K562 (cell line): ENCODE measurements around the gene KDM2B. TPM values are rescaled to one million over a fixed set of nuclear protein-coding genes. Genes with fewer than 3 reads are reported as not detected.

Experiments used
- CHD1 ChIP-seq: fragments of 200-600 bp; sonication (generic); IDR thresholded peaks from one replicate; pipeline ENCODE4 v1.6.1; 2012; ENCODE audit warnings: mild to moderate bottlenecking, moderate library complexity, low read length, inconsistent platforms
- GABPB1 ChIP-seq: sonication (generic); formaldehyde crosslinking; IDR thresholded peaks from 2 replicates; pipeline ENCODE4 v1.8.0; 2022; ENCODE audit warnings: mild to moderate bottlenecking, missing genetic modification reagents
- HDAC6 ChIP-seq: IDR thresholded peaks from 2 replicates; pipeline ENCODE4 v1.6.1; 2012; ENCODE audit warnings: low read depth, mild to moderate bottlenecking, control low read depth, inconsistent platforms, low read length, moderate library complexity
- MED1 ChIP-seq: sonication (generic); formaldehyde crosslinking; IDR thresholded peaks from 2 replicates; pipeline ENCODE4 v1.8.1; 2023; ENCODE audit warnings: missing genetic modification reagents, borderline replicate concordance
- POLR2B ChIP-seq: fragments of 450-650 bp; IDR thresholded peaks from 2 replicates; pipeline ENCODE4 v1.6.1; 2018; ENCODE audit warnings: low read depth; ENCODE audit not compliant: partially characterized antibody
- POLR3G ChIP-seq: IDR thresholded peaks from 2 replicates; pipeline ENCODE4 v1.6.1; 2011; ENCODE audit not compliant: insufficient read length, insufficient replicate concordance; ENCODE audit errors: extremely low read depth
- PTTG1 ChIP-seq: fragments of 450-650 bp; IDR thresholded peaks from 2 replicates; pipeline ENCODE4 v1.6.1; 2016; ENCODE audit warnings: low read depth, mild to moderate bottlenecking, missing genetic modification characterization, missing compliant biosample characterization
- SMC3 ChIP-seq: conservative IDR thresholded peaks from 2 replicates; pipeline ENCODE4 v1.6.1; 2011; ENCODE audit warnings: low read depth, low read length, improper control_type of control experiment; ENCODE audit not compliant: insufficient read depth
- TCF7L2 ChIP-seq: fragments of 150-350 bp; IDR thresholded peaks from 2 replicates; pipeline ENCODE4 v1.6.1; 2016; ENCODE audit warnings: low read depth, mild to moderate bottlenecking, low read length, moderate library complexity
- TGIF2 ChIP-seq: sonication (generic); formaldehyde crosslinking; IDR thresholded peaks from 2 replicates; pipeline ENCODE4 v1.8.1; 2022; ENCODE audit warnings: mild to moderate bottlenecking, missing genetic modification reagents, moderate library complexity
- THRAP3 ChIP-seq: fragments of 450-650 bp; IDR thresholded peaks from 2 replicates; pipeline ENCODE4 v1.6.1; 2016; ENCODE audit warnings: mild to moderate bottlenecking, inconsistent platforms, borderline replicate concordance
- TSC22D4 ChIP-seq: fragments of 450-650 bp; IDR thresholded peaks from 2 replicates; pipeline ENCODE4 v1.6.1; 2016; ENCODE audit warnings: missing genetic modification characterization, missing biosample characterization, control low read depth
- ZNF197 ChIP-seq: fragments of 200-800 bp; sonication (Bioruptor generic); IDR thresholded peaks from 2 replicates; pipeline ENCODE4 v1.6.1; 2016; ENCODE audit warnings: low read depth, missing genetic modification characterization, missing compliant biosample characterization
- ZNF277 ChIP-seq: fragments of 250-450 bp; sonication (Bioruptor Pico); IDR thresholded peaks from 2 replicates; pipeline ENCODE4 v1.8.0; 2022; ENCODE audit warnings: inconsistent platforms, mild to moderate bottlenecking, moderate library complexity, borderline replicate concordance
- ZNF282 ChIP-seq: sonication (generic); formaldehyde crosslinking; IDR thresholded peaks from 2 replicates; pipeline ENCODE4 v1.8.1; 2023; ENCODE audit warnings: missing genetic modification reagents
- ZNF311 ChIP-seq: fragments of 250-450 bp; sonication (Bioruptor Pico); IDR thresholded peaks from 2 replicates; pipeline ENCODE4 v1.4.0; 2020; ENCODE audit warnings: mild to moderate bottlenecking, moderate library complexity
- ZNF696 ChIP-seq: fragments of 250-450 bp; sonication (Bioruptor Pico); conservative IDR thresholded peaks from 2 replicates; pipeline ENCODE4 v1.4.0; 2020; ENCODE audit warnings: mild to moderate bottlenecking, moderate library complexity
- polyA plus RNA-seq, 8 experiments: library from polyadenylated mRNA; depleted of rRNA in 4 of 8; stranded (reverse) in 5 of 8; unstranded in 3 of 8; fragments of >200 nt; fragmentation: Nextera tagmentation in 2 of 8; fragmentation: Illumina TruSeq in 1 of 8; extraction: Ambion mirVana in 2 of 8; extraction: Trizol in 1 of 8; gene quantifications; 2 replicates each; pipeline versions ENCODE4 v1.2.1 to v1.2.3, GENCODE V29; 2011 to 2014; ENCODE audit warnings: inconsistent platforms in 1 of 8, missing spikeins in 1 of 8
- total RNA-seq, 7 experiments: library from RNA; depleted of rRNA in 6 of 7; stranded (reverse); fragments of >200 nt in 6 of 7; fragmentation: Illumina TruSeq in 2 of 7; extraction: Trizol in 2 of 7; gene quantifications; 2 replicates each; pipeline versions ENCODE4 v1.2.1 to v1.2.3, GENCODE V29; 2011 to 2021; ENCODE audit warnings: low replicate concordance in 1 of 7
- TF ChIP-seq, protein P1 (sequence below): sonication (generic); formaldehyde crosslinking; IDR thresholded peaks from 2 replicates; pipeline ENCODE4 v1.8.0; 2022; ENCODE audit warnings: mild to moderate bottlenecking, missing genetic modification reagents
- TF ChIP-seq, protein P2 (sequence below): fragments of 200-800 bp; sonication (Bioruptor generic); IDR thresholded peaks from 2 replicates; pipeline ENCODE4 v1.6.1; 2017; ENCODE audit warnings: missing genetic modification characterization, missing compliant biosample characterization

KDM2B gene
- total and polyA plus RNA-seq, 9 of the 15 experiments (the other 6 are each of a cell fraction or from before 2014, with no cell fraction given) = 7.4 to 50.5 (median 22.5) TPM

- TF ChIP-seq TCF7L2 = no peak
- TF ChIP-seq PTTG1 (tag) = no peak
- TF ChIP-seq GABPB1 (CRISPR knock-in tag) = no peak
- no peak for TF ChIP-seq POLR2B
- TF ChIP-seq, protein P1, sequence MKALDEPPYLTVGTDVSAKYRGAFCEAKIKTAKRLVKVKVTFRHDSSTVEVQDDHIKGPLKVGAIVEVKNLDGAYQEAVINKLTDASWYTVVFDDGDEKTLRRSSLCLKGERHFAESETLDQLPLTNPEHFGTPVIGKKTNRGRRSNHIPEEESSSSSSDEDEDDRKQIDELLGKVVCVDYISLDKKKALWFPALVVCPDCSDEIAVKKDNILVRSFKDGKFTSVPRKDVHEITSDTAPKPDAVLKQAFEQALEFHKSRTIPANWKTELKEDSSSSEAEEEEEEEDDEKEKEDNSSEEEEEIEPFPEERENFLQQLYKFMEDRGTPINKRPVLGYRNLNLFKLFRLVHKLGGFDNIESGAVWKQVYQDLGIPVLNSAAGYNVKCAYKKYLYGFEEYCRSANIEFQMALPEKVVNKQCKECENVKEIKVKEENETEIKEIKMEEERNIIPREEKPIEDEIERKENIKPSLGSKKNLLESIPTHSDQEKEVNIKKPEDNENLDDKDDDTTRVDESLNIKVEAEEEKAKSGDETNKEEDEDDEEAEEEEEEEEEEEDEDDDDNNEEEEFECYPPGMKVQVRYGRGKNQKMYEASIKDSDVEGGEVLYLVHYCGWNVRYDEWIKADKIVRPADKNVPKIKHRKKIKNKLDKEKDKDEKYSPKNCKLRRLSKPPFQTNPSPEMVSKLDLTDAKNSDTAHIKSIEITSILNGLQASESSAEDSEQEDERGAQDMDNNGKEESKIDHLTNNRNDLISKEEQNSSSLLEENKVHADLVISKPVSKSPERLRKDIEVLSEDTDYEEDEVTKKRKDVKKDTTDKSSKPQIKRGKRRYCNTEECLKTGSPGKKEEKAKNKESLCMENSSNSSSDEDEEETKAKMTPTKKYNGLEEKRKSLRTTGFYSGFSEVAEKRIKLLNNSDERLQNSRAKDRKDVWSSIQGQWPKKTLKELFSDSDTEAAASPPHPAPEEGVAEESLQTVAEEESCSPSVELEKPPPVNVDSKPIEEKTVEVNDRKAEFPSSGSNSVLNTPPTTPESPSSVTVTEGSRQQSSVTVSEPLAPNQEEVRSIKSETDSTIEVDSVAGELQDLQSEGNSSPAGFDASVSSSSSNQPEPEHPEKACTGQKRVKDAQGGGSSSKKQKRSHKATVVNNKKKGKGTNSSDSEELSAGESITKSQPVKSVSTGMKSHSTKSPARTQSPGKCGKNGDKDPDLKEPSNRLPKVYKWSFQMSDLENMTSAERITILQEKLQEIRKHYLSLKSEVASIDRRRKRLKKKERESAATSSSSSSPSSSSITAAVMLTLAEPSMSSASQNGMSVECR (CRISPR knock-in tag) = 0 out of 2 replicates have a peak, but pooled peaks have one; percentile 54
- TF ChIP-seq CHD1 = peak; percentile 70
- peak; percentile 79; the same call in 1 of the 2 replicates for TF ChIP-seq TGIF2 (CRISPR knock-in tag)
- no peak for TF ChIP-seq TSC22D4 (tag)
- TF ChIP-seq ZNF197 (CRISPR knock-in tag) = no peak
- TF ChIP-seq, protein P2, sequence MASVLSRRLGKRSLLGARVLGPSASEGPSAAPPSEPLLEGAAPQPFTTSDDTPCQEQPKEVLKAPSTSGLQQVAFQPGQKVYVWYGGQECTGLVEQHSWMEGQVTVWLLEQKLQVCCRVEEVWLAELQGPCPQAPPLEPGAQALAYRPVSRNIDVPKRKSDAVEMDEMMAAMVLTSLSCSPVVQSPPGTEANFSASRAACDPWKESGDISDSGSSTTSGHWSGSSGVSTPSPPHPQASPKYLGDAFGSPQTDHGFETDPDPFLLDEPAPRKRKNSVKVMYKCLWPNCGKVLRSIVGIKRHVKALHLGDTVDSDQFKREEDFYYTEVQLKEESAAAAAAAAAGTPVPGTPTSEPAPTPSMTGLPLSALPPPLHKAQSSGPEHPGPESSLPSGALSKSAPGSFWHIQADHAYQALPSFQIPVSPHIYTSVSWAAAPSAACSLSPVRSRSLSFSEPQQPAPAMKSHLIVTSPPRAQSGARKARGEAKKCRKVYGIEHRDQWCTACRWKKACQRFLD (CRISPR knock-in tag) = no peak
- no peak for TF ChIP-seq MED1 (CRISPR knock-in tag)
- no peak for TF ChIP-seq ZNF311 (CRISPR knock-in tag)
- TF ChIP-seq SMC3 = no peak
- no peak for TF ChIP-seq THRAP3
- no peak for TF ChIP-seq POLR3G
- TF ChIP-seq ZNF282 (CRISPR knock-in tag) = no peak
- no peak for TF ChIP-seq HDAC6
- TF ChIP-seq ZNF277 = no peak
- TF ChIP-seq ZNF696 = no peak
These were observed 180.3 kb downstream of the KDM2B start (continued) for GRCh38 chr12:121400332-121401139.
